Right lung (tissue), 10 donors: ENCODE data around the gene PCGF1. TPM values are rescaled to one million over a fixed set of nuclear protein-coding genes. Genes with fewer than 3 reads are reported as not detected.
A peak's percentile ranks its signal among the peaks of the same experiment; 100 is the strongest.

ENCODE experiments used
- DNase-seq, 2 donors: peaks; one replicate each; pipeline ENCODE4 v3.0.0-alpha.2; 2013
- long read RNA-seq, 8 donors: transcript quantifications; one replicate each; lab custom pipeline, GENCODE V29; 2026
- polyA plus RNA-seq, 5 donors: library from polyadenylated mRNA; unstranded; fragments of 120-200 nt; gene quantifications; one replicate each; pipeline versions ENCODE4 v1.2.1 to v1.2.3, GENCODE V29; 2013; ENCODE audit warnings: inconsistent platforms in 1 of 5, low replicate concordance in 1 of 5; ENCODE audit not compliant: insufficient read length in 5 of 5, insufficient read depth in 1 of 5

PCGF1 gene
- 10 to 100 TPM; 20.6 to 28.2 (median 26.1) TPM for polyA plus RNA-seq
- long read RNA-seq, donor 1, transcript PCGF1-201 (9 exons, 1,792 nt) = major isoform, 5 of 10 reads
- long read RNA-seq, donor 1, partial matches to known transcripts = 0 of 10 reads
- long read RNA-seq, donor 1, other reads (novel, unspliced or antisense) = 0 of 10 reads
- long read RNA-seq, donor 2, transcript PCGF1-201 (9 exons, 1,792 nt) = major isoform, 6 of 9 reads
- long read RNA-seq, donor 2, partial matches to known transcripts = 0 of 9 reads
- long read RNA-seq, donor 2, other reads (novel, unspliced or antisense) = 0 of 9 reads
- long read RNA-seq, donor 3, partial matches to known transcripts = 0 of 1 reads
- long read RNA-seq, donor 3, other reads (novel, unspliced or antisense) = 0 of 1 reads
- long read RNA-seq, donor 4, partial matches to known transcripts = 0 of 4 reads
- long read RNA-seq, donor 4, other reads (novel, unspliced or antisense) = 0 of 4 reads
- long read RNA-seq, donor 5, transcript PCGF1-201 (9 exons, 1,792 nt) = major isoform, 11 of 13 reads
- long read RNA-seq, donor 5, partial matches to known transcripts = 0 of 13 reads
- long read RNA-seq, donor 5, other reads (novel, unspliced or antisense) = 0 of 13 reads
- long read RNA-seq, donor 6, transcript PCGF1-201 (9 exons, 1,792 nt) = major isoform, 6 of 8 reads
- long read RNA-seq, donor 6, partial matches to known transcripts = 0 of 8 reads
- long read RNA-seq, donor 6, other reads (novel, unspliced or antisense) = 0 of 8 reads
- long read RNA-seq, donor 7, partial matches to known transcripts = 0 of 3 reads
- long read RNA-seq, donor 7, other reads (novel, unspliced or antisense) = 0 of 3 reads
- long read RNA-seq, donor 8, partial matches to known transcripts = 0 of 2 reads
- long read RNA-seq, donor 8, other reads (novel, unspliced or antisense) = 0 of 2 reads

GRCh38 chr2:74507145-74507925 is at the start of gene PCGF1:
TSS of gene PCGF1 (minus strand) at chr2:74507695. CDS start at chr2:74507668, 27 bp downstream.
- peak; percentile 98 to 99 for DNase-seq

GRCh38 chr2:74556831-74557370 is 49.4 kb upstream of the PCGF1 start:
- no peak for DNase-seq

- DNase-seq = no peak
These were observed 48.7 kb upstream of the PCGF1 start for GRCh38 chr2:74556159-74556558.

GRCh38 chr2:74555610-74556103 is 48.2 kb upstream of the PCGF1 start:
- DNase-seq = no peak

GRCh38 chr2:74554820-74555531 is 47.5 kb upstream of the PCGF1 start:
- no peak for DNase-seq

GRCh38 chr2:74553892-74554819 is 46.7 kb upstream of the PCGF1 start, which contains the start of the genes DOK1 and LOXL3:
TSS of gene DOK1 (plus strand) at chr2:74554720. CDS start at chr2:74554755, 35 bp downstream.
TSS of gene LOXL3 (minus strand) at chr2:74553942. CDS start at chr2:74552634, 1,308 bp downstream.
- peak; percentile 88 for DNase-seq

- DNase-seq = no peak
These were observed 45.7 kb upstream of the PCGF1 start for GRCh38 chr2:74552914-74553811.

- no peak for DNase-seq
These were observed 44.7 kb upstream of the PCGF1 start for GRCh38 chr2:74551942-74552913.

GRCh38 chr2:74551530-74551929 is 44.0 kb upstream of the PCGF1 start:
- no peak for DNase-seq

GRCh38 chr2:74550231-74550630 is 42.7 kb upstream of the PCGF1 start:
- no peak for DNase-seq

- peak; percentile 50 to 57 for DNase-seq
These were observed 41.7 kb upstream of the PCGF1 start for GRCh38 chr2:74548900-74549826.

GRCh38 chr2:74548285-74548899 is 40.9 kb upstream of the PCGF1 start:
- DNase-seq = peak in 1 of 2 donors; percentile 7

GRCh38 chr2:74546004-74546403 is 38.5 kb upstream of the PCGF1 start:
- DNase-seq = no peak

- DNase-seq = no peak
These were observed 37.1 kb upstream of the PCGF1 start for GRCh38 chr2:74544634-74545033.

GRCh38 chr2:74542978-74543377 is 35.5 kb upstream of the PCGF1 start:
- no peak for DNase-seq
